ENCODE results near the gene REXO4.
"Not testable (repeated sequence)": the region's sequence is repeated elsewhere in the genome, so short reads cannot be mapped to it uniquely, and the experiment has no call there.

Gene REXO4

GRCh38 chr9:133400292-133400691 lies 17.5 kb downstream of the REXO4 start:
- ATAC-seq (replicated peaks), result no peak
- no peak overlapping the region for H3K4me3 Mint-ChIP-seq
- no peak for DNase-seq
- no peaks in the 10 kb centered on the region for H3K9me3 Mint-ChIP-seq
- H3K36me3 Mint-ChIP-seq (ENCODE audit: insufficient read depth), result peaks cover under 1% of the 10 kb centered on the region
- H3K4me1 Mint-ChIP-seq (ENCODE audit: low read depth in 2 of 2), result peaks cover 2 to 3% of the 10 kb centered on the region in 2 donors
- peaks cover 0 to 5% of the 10 kb centered on the region in 2 donors for H3K27me3 Mint-ChIP-seq
- H3K27ac Mint-ChIP-seq, result no peak overlapping the region

GRCh38 chr9:133397895-133398294 lies 19.9 kb downstream of the REXO4 start:
- H3K27me3 Mint-ChIP-seq, result peaks cover 0 to 16% of the 10 kb centered on the region in 2 donors
- H3K27ac Mint-ChIP-seq, result no peak overlapping the region
- H3K36me3 Mint-ChIP-seq (ENCODE audit: insufficient read depth), result no peaks in the 10 kb centered on the region
- H3K4me3 Mint-ChIP-seq, result no peak overlapping the region
- DNase-seq, result no peak
- no peak for ATAC-seq (replicated peaks)
- H3K4me1 Mint-ChIP-seq (ENCODE audit: low read depth in 2 of 2), result peaks cover 3% of the 10 kb centered on the region in 2 donors
- H3K9me3 Mint-ChIP-seq, result no peaks in the 10 kb centered on the region

- H3K36me3 Mint-ChIP-seq (ENCODE audit: insufficient read depth), result no peaks in the 10 kb centered on the region
- no peaks in the 10 kb centered on the region for H3K9me3 Mint-ChIP-seq
- no peak overlapping the region for H3K4me3 Mint-ChIP-seq
- DNase-seq (no peak), ATAC-seq (replicated peaks) (no peak)
- peaks cover 0 to 16% of the 10 kb centered on the region in 2 donors for H3K27me3 Mint-ChIP-seq
- no peak overlapping the region for H3K27ac Mint-ChIP-seq
- peaks cover 3% of the 10 kb centered on the region in 2 donors for H3K4me1 Mint-ChIP-seq (ENCODE audit: low read depth in 2 of 2)
Measured at GRCh38 chr9:133397370-133397769, 20.4 kb downstream of the REXO4 start.

- Mint-ChIP-seq H3K27me3 (peaks cover 0 to 16% of the 10 kb centered on the region in 2 donors), H3K4me1 (ENCODE audit: low read depth in 2 of 2) (peaks cover 2 to 3% of the 10 kb centered on the region in 2 donors), H3K36me3 (ENCODE audit: insufficient read depth) (no peaks in the 10 kb centered on the region), H3K4me3 (no peak overlapping the region), H3K9me3 (no peaks in the 10 kb centered on the region), H3K27ac (no peak overlapping the region)
- no peak for DNase-seq
- no peak for ATAC-seq (replicated peaks)
Measured at GRCh38 chr9:133396952-133397351, 20.9 kb downstream of the REXO4 start.

GRCh38 chr9:133394687-133395271 lies 23.0 kb downstream of the REXO4 start:
- no peak for ATAC-seq (replicated peaks)
- H3K27ac Mint-ChIP-seq, result no peak overlapping the region
- no peak for DNase-seq
- no peaks in the 10 kb centered on the region for H3K9me3 Mint-ChIP-seq
- H3K4me1 Mint-ChIP-seq (ENCODE audit: low read depth in 2 of 2), result peaks cover 0 to 1% of the 10 kb centered on the region in 2 donors
- no peaks in the 10 kb centered on the region for H3K36me3 Mint-ChIP-seq (ENCODE audit: insufficient read depth)
- no peak overlapping the region for H3K4me3 Mint-ChIP-seq
- H3K27me3 Mint-ChIP-seq, result peaks cover 7 to 29% of the 10 kb centered on the region in 2 donors

- no peaks in the 10 kb centered on the region for H3K36me3 Mint-ChIP-seq (ENCODE audit: insufficient read depth)
- peaks cover 10 to 37% of the 10 kb centered on the region in 2 donors for H3K27me3 Mint-ChIP-seq
- H3K27ac Mint-ChIP-seq, result no peak overlapping the region
- no peak overlapping the region for H3K4me3 Mint-ChIP-seq
- ATAC-seq (replicated peaks) (no peak), DNase-seq (no peak)
- peaks cover 0 to 1% of the 10 kb centered on the region in 2 donors for H3K4me1 Mint-ChIP-seq (ENCODE audit: low read depth in 2 of 2)
- H3K9me3 Mint-ChIP-seq, result no peaks in the 10 kb centered on the region
Measured at GRCh38 chr9:133393399-133393798, 24.4 kb downstream of the REXO4 start.

- not testable (repeated sequence) for DNase-seq; ATAC-seq (replicated peaks); H3K36me3 Mint-ChIP-seq (ENCODE audit: insufficient read depth)
Measured at GRCh38 chr9:133392308-133392707, 25.5 kb downstream of the REXO4 start.

GRCh38 chr9:133391449-133391848 lies 26.4 kb downstream of the REXO4 start:
- not testable (repeated sequence) for H3K27ac Mint-ChIP-seq; ATAC-seq (replicated peaks); H3K4me3 Mint-ChIP-seq; H3K4me1 Mint-ChIP-seq (ENCODE audit: low read depth in 2 of 2); H3K36me3 Mint-ChIP-seq (ENCODE audit: insufficient read depth); DNase-seq; H3K9me3 Mint-ChIP-seq
- peaks cover 10 to 37% of the 10 kb centered on the region in 2 donors for H3K27me3 Mint-ChIP-seq

More at GRCh38 chr9:133392308-133392707, 25.5 kb downstream of the REXO4 start:
- H3K27ac Mint-ChIP-seq; H3K4me1 Mint-ChIP-seq (ENCODE audit: low read depth in 2 of 2); H3K4me3 Mint-ChIP-seq; H3K9me3 Mint-ChIP-seq: not testable (repeated sequence)
- H3K27me3 Mint-ChIP-seq, result peaks cover 10 to 37% of the 10 kb centered on the region in 2 donors

GRCh38 chr9:133390713-133391112 lies 27.1 kb downstream of the REXO4 start:
- H3K9me3 Mint-ChIP-seq, result no peaks in the 10 kb centered on the region
- DNase-seq (no peak), ATAC-seq (replicated peaks) (no peak)
- no peak overlapping the region for H3K4me3 Mint-ChIP-seq
- no peaks in the 10 kb centered on the region for H3K36me3 Mint-ChIP-seq (ENCODE audit: insufficient read depth)
- peaks cover 0 to 1% of the 10 kb centered on the region in 2 donors for H3K4me1 Mint-ChIP-seq (ENCODE audit: low read depth in 2 of 2)
- no peak overlapping the region for H3K27ac Mint-ChIP-seq
- H3K27me3 Mint-ChIP-seq, result peaks cover 10 to 36% of the 10 kb centered on the region in 2 donors

GRCh38 chr9:133389562-133389961 lies 28.2 kb downstream of the REXO4 start:
- H3K4me1 Mint-ChIP-seq (ENCODE audit: low read depth in 2 of 2), result no peaks in the 10 kb centered on the region
- H3K27me3 Mint-ChIP-seq, result peaks cover 10 to 24% of the 10 kb centered on the region in 2 donors
- no peak overlapping the region for H3K4me3 Mint-ChIP-seq
- DNase-seq (no peak), ATAC-seq (replicated peaks) (no peak)
- H3K36me3 Mint-ChIP-seq (ENCODE audit: insufficient read depth), result no peaks in the 10 kb centered on the region
- H3K27ac Mint-ChIP-seq, result no peak overlapping the region
- H3K9me3 Mint-ChIP-seq, result no peaks in the 10 kb centered on the region

GRCh38 chr9:133389025-133389557 lies 28.7 kb downstream of the REXO4 start:
- ATAC-seq (replicated peaks), result no peak
- no peaks in the 10 kb centered on the region for H3K9me3 Mint-ChIP-seq
- H3K27ac Mint-ChIP-seq, result no peak overlapping the region
- H3K4me3 Mint-ChIP-seq, result no peak overlapping the region
- H3K4me1 Mint-ChIP-seq (ENCODE audit: low read depth in 2 of 2), result no peaks in the 10 kb centered on the region
- H3K27me3 Mint-ChIP-seq, result peaks cover 10 to 21% of the 10 kb centered on the region in 2 donors
- DNase-seq, result no peak
- H3K36me3 Mint-ChIP-seq (ENCODE audit: insufficient read depth), result no peaks in the 10 kb centered on the region

- H3K27me3 Mint-ChIP-seq, result peaks cover 10 to 21% of the 10 kb centered on the region in 2 donors
- H3K36me3 Mint-ChIP-seq (ENCODE audit: insufficient read depth), result no peaks in the 10 kb centered on the region
- no peak overlapping the region for H3K27ac Mint-ChIP-seq
- no peak for DNase-seq
- no peak for ATAC-seq (replicated peaks)
- H3K4me3 Mint-ChIP-seq, result no peak overlapping the region
- H3K9me3 Mint-ChIP-seq, result no peaks in the 10 kb centered on the region
- no peaks in the 10 kb centered on the region for H3K4me1 Mint-ChIP-seq (ENCODE audit: low read depth in 2 of 2)
Measured at GRCh38 chr9:133387680-133388079, 30.1 kb downstream of the REXO4 start.

GRCh38 chr9:133386338-133386737 lies 31.5 kb downstream of the REXO4 start:
- no peak for ATAC-seq (replicated peaks)
- Mint-ChIP-seq H3K36me3 (ENCODE audit: insufficient read depth) (no peaks in the 10 kb centered on the region), H3K4me3 (no peak overlapping the region), H3K4me1 (ENCODE audit: low read depth in 2 of 2) (no peaks in the 10 kb centered on the region), H3K9me3 (no peaks in the 10 kb centered on the region), H3K27me3 (peaks cover 10 to 21% of the 10 kb centered on the region in 2 donors), H3K27ac (no peak overlapping the region)
- no peak for DNase-seq

GRCh38 chr9:133385452-133385851 lies 32.4 kb downstream of the REXO4 start:
- Mint-ChIP-seq H3K4me3 (no peak overlapping the region), H3K4me1 (ENCODE audit: low read depth in 2 of 2) (no peaks in the 10 kb centered on the region), H3K9me3 (no peaks in the 10 kb centered on the region), H3K27me3 (peaks cover 10 to 15% of the 10 kb centered on the region in 2 donors), H3K27ac (no peak overlapping the region), H3K36me3 (ENCODE audit: insufficient read depth) (no peaks in the 10 kb centered on the region)
- ATAC-seq (replicated peaks), result no peak
- no peak for DNase-seq

Measured in effector memory CD8-positive, alpha-beta T cell (primary cell).